DMS79 (cell line): ENCODE results near the gene KSR1.
"Not testable (repeated sequence)": the region's sequence is repeated elsewhere in the genome, so short reads cannot be mapped to it uniquely, and the experiment has no call there.

Source experiments
- DNase-seq: peaks from one replicate; lab custom pipeline; 2025; lab: John Stamatoyannopoulos, UW

The KSR1 gene

GRCh38 chr17:27426471-27426870 lies 29.8 kb upstream of the KSR1 start:
- not testable (repeated sequence) for DNase-seq

DNA sequence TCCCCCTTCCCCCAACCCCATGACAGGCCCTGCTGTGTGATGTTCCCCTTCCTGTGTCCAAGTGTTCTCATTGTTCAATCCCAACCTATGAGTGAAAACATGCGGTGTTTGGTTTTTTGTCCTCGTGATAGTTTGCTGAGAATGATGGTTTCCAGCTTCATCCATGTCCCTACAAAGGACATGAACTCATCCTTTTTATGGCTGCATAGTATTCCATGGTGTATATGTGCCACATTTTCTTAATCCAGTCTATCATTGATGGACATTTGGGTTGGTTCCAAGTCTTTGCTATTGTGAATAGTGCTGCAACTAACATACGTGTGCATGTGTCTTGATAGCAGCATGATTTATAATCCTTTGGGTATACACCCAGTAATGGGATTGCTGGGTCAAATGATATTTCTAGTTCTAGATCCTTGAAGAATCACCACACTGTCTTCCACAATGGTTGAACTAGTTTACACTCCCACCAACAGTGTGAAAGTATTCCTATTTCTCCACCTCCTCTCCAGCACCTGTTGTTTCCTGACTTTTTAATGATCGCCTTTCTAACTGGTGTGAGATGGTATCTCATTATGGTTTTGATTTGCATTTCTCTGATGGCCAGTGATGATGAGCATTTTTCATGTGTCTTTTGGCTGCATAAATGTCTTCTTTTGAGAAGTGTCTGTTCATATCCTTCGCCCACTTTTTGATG lies 28.9 kb upstream of the KSR1 start:
- not testable (repeated sequence) for DNase-seq

- no peak for DNase-seq
These were observed 27.3 kb upstream of the KSR1 start for GRCh38 chr17:27428781-27429505.

DNA sequence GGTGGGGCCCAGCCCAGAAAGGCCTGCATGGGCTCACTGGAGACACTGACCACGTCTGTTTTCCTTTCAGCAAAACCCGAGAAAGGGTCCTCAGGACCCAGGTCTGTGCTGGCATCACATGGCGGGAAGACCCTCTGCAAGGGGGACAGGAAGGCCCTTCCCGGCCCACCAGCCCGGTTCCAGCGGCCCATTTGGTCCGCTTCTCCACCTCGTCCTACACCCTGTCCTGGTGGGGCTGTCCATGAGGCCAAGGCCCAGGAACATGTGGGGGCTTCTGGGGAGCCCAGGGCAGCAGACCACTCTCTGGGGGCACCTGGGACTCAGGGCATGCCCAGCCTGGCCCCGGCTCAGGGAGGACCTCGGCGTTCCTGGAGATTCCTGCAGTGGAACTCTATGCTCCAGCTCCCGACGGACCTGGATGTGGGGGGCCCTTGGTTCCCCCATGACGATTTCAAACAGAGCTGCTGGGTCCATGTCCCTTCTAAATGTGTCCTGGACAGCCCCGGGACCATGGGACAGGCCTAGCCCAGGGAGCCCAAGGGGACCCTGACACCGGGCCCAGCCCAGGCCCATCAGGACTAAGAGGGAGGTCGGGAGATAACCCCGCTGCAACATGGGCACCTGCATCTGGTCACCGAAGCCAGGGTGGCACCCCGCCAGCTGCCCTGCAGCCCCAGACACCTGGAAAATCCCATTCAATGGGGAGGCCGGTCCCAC lies 26.4 kb upstream of the KSR1 start:
- no peak for DNase-seq

DNA sequence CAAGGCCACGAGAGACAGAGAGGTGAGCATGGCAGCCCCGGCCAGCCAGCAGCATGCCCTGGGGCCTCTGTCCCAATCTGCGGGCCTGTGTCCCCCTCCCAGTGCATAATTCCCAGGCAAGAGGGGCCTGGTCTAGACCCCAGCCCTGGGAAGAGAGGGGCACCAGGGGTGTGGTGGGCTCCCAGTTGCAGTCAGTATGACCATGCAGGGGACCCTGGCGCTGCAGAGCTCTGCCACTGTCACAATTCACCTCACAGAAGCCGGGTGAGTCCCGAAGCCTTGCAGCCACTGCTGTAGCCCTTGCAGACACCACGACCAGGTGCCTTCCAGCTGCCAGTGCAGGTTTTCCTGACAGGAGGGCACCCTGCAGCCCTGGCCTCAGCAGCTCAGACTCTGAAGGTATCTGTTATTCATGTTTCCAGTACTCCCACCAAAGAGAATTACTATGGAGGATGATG lies 25.8 kb upstream of the KSR1 start:
- no peak for DNase-seq

DNA sequence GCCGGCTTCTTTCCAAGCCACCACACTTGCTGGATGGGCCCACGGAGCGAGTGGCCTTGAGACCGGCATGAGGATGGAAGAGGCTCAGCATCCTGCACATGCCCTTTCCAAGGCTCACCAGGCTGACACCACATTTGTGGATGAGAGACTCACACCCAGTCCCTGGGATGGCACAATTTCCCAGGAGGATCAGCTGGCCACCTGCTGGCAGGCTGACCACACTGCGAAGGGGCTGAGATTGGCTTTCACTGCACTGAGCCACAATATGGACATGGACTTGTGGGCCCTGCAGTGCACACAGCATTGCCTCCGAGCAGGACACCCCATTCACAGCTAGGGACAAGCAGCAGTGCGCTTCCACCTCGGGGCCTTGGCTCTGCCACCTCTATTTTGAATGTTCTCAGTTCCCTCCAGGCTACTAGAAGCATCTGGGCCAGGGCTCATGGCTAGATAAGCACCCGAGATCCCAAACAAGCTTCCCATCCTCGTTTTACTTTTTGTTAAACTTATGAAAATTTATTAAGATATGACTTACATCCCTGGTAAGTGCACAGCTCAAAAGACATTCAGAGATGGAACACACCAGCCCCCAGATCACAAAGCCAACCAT lies 25.3 kb upstream of the KSR1 start:
- DNase-seq: no peak

DNA sequence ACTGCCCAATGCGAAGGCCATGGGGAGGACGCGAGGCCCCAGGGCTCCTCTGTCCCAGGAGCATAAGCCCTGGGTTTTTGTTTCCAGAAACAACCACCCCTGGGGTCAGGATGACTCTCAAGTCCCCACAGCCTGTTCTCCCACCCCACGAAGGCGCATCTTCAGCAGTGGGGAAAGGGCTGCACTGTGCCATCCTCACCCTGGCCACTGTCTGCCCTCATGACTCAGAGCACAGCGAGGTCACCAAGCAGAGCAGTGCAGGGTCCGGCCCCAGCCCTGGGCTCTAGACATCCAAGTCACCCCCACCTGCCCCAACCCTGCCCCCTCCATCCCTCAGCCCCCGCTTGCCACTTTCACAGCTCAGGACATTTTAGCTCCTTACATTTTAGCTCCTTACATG lies 22.7 kb upstream of the KSR1 start:
- DNase-seq: no peak

DNA sequence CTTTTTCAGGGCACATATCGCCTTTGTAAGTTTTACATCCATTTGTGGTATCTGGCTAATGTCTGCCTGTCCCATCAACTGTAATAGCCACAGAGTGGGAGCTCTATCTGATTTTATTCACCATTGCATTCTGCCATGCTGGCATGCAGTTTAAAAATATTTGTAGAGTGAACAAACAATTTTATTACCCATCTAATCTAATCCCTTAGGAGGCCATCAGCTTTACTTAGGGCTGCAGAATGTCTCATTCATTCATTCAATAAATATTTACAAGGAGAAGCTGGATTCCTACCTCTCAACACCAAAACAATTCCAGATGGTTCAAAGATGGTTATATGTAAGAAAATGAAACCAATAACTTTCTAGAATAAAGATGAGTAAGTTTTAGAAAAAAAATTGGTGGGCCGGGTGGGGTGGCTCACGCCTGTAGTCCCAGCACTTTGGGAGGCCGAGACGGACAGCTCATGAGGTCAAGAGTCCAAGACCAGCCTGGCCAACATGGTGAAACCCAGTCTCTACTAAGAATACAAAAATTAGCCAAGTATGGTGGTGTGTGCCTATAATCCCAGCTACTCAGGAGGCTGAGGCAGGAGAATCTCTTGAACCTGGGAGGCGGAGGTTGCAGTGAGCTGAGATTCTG lies 20.7 kb upstream of the KSR1 start:
- DNase-seq: not testable (repeated sequence)

DNA sequence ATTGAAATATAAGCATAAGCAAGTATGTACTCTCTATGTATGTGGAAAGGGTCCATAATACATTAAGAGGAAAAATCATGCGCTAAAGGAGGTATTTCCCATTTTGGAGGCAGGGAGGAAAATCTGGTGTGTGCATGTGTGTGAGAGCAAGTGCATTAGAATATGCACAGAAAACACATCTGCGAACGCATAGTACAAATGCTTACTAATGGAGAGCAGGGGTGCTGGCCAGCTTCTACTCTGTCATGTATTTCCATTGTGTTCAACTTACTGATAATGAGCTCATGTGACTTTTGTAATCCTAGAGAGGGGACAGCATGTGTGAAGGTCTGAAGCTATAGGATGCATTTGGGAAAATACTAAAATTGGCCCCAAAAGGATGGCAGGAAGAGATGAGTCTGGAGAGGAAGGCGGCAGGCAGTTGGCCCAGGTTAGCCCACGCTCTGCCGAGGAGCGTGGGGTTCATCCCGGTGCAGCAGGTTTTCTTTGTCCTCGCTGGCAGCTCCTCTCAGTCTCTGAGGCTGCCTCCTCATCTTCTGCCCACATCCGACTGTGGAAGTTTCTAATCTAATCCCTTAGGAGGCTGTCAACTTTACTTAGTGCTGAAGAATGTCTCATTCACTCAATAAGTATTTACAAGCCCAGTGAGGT lies 17.8 kb upstream of the KSR1 start:
- no peak for DNase-seq

GRCh38 chr17:27439342-27439741 lies 16.9 kb upstream of the KSR1 start:
- no peak for DNase-seq

- no peak for DNase-seq
These were observed 13.5 kb upstream of the KSR1 start for GRCh38 chr17:27442702-27443101.

DNA sequence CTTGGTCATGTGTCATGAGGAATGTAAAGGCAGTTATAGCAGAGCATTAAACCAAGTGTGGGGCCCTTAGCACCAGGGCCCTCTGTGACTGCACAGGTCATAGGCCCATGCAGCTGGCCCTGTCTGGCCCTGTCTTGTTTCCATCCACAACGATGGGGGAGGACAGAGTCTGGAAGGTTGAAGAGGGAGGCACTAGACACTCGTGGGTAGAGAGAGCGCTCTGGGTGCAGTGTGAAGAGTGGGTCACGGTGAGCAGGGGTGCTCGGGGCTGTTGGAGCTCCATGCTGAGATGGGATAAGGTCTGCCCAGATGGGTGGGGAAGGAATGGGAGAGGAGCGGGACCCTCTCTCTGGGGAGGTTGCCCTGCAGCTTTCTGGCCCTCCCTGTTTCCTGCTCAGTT lies 12.8 kb upstream of the KSR1 start:
- DNase-seq: no peak

GRCh38 chr17:27445971-27446370 lies 10.3 kb upstream of the KSR1 start:
- no peak for DNase-seq

GRCh38 chr17:27446569-27447301 lies 9.5 kb upstream of the KSR1 start:
- no peak for DNase-seq

GRCh38 chr17:27448534-27448933 lies 7.7 kb upstream of the KSR1 start:
- not testable (repeated sequence) for DNase-seq

- no peak for DNase-seq
These were observed 6.7 kb upstream of the KSR1 start for GRCh38 chr17:27449541-27449940.

GRCh38 chr17:27449988-27450387 lies 6.3 kb upstream of the KSR1 start:
- no peak for DNase-seq

GRCh38 chr17:27450416-27450815 lies 5.8 kb upstream of the KSR1 start:
- DNase-seq: no peak

GRCh38 chr17:27451906-27452305 lies 4.3 kb upstream of the KSR1 start:
- DNase-seq: no peak

- no peak for DNase-seq
These were observed 3.4 kb upstream of the KSR1 start for GRCh38 chr17:27452828-27453227.

- no peak for DNase-seq
These were observed 2.8 kb upstream of the KSR1 start for GRCh38 chr17:27453471-27453870.
